IMR-90 (cell line): ENCODE data around the gene NCKAP5.

Source experiments
- CEBPB ChIP-seq: IDR thresholded peaks from 2 replicates; pipeline ENCODE4 v1.6.1; 2012; ENCODE audit warnings: low read depth, low read length, improper control_type of control experiment
- NFE2L2 ChIP-seq: fragments of 150-350 bp; IDR thresholded peaks from 2 replicates; pipeline ENCODE4 v1.6.1; 2016; ENCODE audit warnings: low read depth, mild to moderate bottlenecking, low read length
- POLR2A ChIP-seq: IDR thresholded peaks from 2 replicates; pipeline ENCODE4 v1.6.1; 2012; ENCODE audit warnings: mild to moderate bottlenecking, low read depth, low read length
- SMC3 ChIP-seq: fragments of 150-350 bp; IDR thresholded peaks from 2 replicates; pipeline ENCODE4 v1.6.1; 2016; ENCODE audit warnings: low read depth, mild to moderate bottlenecking, antibody characterized with exemption, low read length, moderate library complexity
- TF ChIP-seq, protein P1 (sequence below): conservative IDR thresholded peaks from 2 replicates; pipeline ENCODE4 v1.5.1; 2012; ENCODE audit warnings: mild to moderate bottlenecking, low read depth, low read length, improper control_type of control experiment

DNA sequence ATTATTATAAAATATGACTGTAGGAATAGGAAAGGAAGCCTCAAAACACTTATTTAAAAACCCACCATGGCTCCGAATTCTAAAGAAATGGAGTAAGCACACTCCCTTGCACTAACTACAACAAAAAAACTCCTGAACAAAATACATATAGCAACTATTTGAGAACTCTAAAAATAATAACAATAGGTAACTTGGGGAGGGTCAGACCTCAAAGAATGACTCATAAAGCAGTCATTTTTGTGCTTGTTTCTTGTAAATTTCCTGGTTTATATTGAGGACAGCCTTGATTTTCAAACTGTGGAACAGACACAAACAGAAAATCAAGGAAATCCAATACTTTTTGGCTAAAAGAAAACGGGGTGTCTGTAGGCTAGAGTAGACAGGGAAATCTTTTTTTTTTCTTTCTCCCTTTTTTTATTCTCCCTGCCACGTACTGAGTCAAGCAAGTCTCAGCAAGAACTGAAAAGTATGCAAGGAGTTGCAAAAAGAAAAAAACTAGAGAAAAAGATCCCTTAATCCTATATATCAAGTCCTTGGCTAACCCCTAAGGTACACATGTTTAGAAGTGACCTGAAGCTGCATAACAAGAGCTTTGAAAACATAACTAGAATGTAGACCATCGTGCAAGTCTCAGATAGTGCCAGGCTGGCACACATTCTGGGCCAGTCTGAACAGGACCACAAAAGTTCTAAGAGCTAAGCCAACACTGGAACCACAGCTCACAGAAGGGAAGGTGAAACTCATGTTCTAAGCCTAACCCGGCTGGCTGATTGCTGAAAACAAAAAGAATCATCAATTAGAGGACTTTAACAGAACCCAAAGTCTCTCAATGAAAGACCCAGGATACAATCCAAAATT is 495.2 kb downstream of the NCKAP5 start:
- no peak for TF ChIP-seq POLR2A
- TF ChIP-seq NFE2L2, result no peak
- TF ChIP-seq, protein P1, sequence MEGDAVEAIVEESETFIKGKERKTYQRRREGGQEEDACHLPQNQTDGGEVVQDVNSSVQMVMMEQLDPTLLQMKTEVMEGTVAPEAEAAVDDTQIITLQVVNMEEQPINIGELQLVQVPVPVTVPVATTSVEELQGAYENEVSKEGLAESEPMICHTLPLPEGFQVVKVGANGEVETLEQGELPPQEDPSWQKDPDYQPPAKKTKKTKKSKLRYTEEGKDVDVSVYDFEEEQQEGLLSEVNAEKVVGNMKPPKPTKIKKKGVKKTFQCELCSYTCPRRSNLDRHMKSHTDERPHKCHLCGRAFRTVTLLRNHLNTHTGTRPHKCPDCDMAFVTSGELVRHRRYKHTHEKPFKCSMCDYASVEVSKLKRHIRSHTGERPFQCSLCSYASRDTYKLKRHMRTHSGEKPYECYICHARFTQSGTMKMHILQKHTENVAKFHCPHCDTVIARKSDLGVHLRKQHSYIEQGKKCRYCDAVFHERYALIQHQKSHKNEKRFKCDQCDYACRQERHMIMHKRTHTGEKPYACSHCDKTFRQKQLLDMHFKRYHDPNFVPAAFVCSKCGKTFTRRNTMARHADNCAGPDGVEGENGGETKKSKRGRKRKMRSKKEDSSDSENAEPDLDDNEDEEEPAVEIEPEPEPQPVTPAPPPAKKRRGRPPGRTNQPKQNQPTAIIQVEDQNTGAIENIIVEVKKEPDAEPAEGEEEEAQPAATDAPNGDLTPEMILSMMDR, result no peak
- TF ChIP-seq SMC3, result no peak
- TF ChIP-seq CEBPB, result no peak
